GM19397 (cell line): ENCODE measurements around the gene LRRFIP1.
"Not testable (repeated sequence)": the region's sequence is repeated elsewhere in the genome, so short reads cannot be mapped to it uniquely, and the experiment has no call there.

ENCODE experiments used
- ATAC-seq: cut with Tn5 transposase; IDR thresholded peaks from one replicate; pipeline ENCODE4 v1.9.1; 2021; ENCODE audit warnings: mild to moderate bottlenecking, moderate library complexity; ENCODE audit not compliant: unreplicated experiment

Gene LRRFIP1

GRCh38 chr2:237765875-237766274 lies 138.5 kb downstream of the LRRFIP1 start:
- ATAC-seq: no peak

- no peak for ATAC-seq
Measured at GRCh38 chr2:237766340-237766739, 139.0 kb downstream of the LRRFIP1 start.

- ATAC-seq: no peak
Measured at GRCh38 chr2:237772513-237772912, 145.1 kb downstream of the LRRFIP1 start.

- ATAC-seq: no peak
Measured at GRCh38 chr2:237773826-237774225, 146.4 kb downstream of the LRRFIP1 start.

- ATAC-seq: no peak
Measured at GRCh38 chr2:237774811-237775553, 147.6 kb downstream of the LRRFIP1 start.

GRCh38 chr2:237779521-237779920 lies 152.1 kb downstream of the LRRFIP1 start:
- no peak for ATAC-seq

GRCh38 chr2:237782181-237782580 lies 154.8 kb downstream of the LRRFIP1 start:
- no peak for ATAC-seq

GRCh38 chr2:237783678-237784077 lies 156.3 kb downstream of the LRRFIP1 start:
- ATAC-seq: not testable (repeated sequence)

GRCh38 chr2:237786936-237787335 lies 159.5 kb downstream of the LRRFIP1 start:
- ATAC-seq: no peak

GRCh38 chr2:237790353-237790752 lies 163.0 kb downstream of the LRRFIP1 start:
- no peak for ATAC-seq

GRCh38 chr2:237791977-237792727 lies 164.8 kb downstream of the LRRFIP1 start:
- ATAC-seq: no peak

- ATAC-seq: no peak
Measured at GRCh38 chr2:237797253-237797652, 169.9 kb downstream of the LRRFIP1 start.

GRCh38 chr2:237798236-237799059 lies 171.1 kb downstream of the LRRFIP1 start, which contains the start of gene RBM44:
TSS of gene RBM44 (plus strand) at chr2:237798779. CDS start at chr2:237813610, 14,831 bp downstream.
- ATAC-seq: no peak

- ATAC-seq: no peak
Measured at GRCh38 chr2:237799060-237799428, 171.7 kb downstream of the LRRFIP1 start.

GRCh38 chr2:237801466-237801865 lies 174.1 kb downstream of the LRRFIP1 start:
- no peak for ATAC-seq

GRCh38 chr2:237806334-237806733 lies 178.9 kb downstream of the LRRFIP1 start:
- no peak for ATAC-seq

GRCh38 chr2:237815637-237816036 lies 188.2 kb downstream of the LRRFIP1 start:
- ATAC-seq: no peak

GRCh38 chr2:237816531-237816930 lies 189.1 kb downstream of the LRRFIP1 start:
- ATAC-seq: no peak

- ATAC-seq: no peak
Measured at GRCh38 chr2:237818066-237818473, 190.7 kb downstream of the LRRFIP1 start.

GRCh38 chr2:237819231-237819630 lies 191.8 kb downstream of the LRRFIP1 start:
- ATAC-seq: no peak

GRCh38 chr2:237820421-237820820 lies 193.0 kb downstream of the LRRFIP1 start:
- no peak for ATAC-seq
